ENCODE data around the gene DNPH1. TPM values are rescaled to one million over a fixed set of nuclear protein-coding genes. Genes with fewer than 3 reads are reported as not detected.

DNPH1 gene
- total and polyA plus RNA-seq, 9 of the 15 experiments (the other 6 are each of a cell fraction or from before 2014, with no cell fraction given): 7.3 to 300 (median 68.7) TPM

DNA sequence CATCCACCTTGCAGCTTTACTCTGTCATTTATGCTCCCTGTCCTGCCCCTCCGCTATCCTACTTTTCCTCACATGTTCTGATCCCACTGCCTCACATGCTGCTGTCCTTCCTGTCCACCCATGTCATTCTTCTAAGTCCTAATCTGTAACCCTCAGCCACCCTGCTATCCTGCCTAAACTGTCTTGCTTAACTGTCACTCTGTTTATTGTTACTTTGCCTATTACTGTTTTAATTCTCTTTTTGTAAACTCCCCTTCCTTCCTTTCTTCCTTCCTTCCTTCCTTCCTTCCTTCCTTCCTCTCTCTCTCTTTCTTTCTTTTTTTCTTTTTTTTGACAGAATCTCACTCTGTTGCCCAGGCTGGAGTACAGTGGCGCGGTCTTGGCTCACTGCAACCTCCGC is 45.8 kb downstream of the DNPH1 start (continued):
- TF ChIP-seq, protein P1, sequence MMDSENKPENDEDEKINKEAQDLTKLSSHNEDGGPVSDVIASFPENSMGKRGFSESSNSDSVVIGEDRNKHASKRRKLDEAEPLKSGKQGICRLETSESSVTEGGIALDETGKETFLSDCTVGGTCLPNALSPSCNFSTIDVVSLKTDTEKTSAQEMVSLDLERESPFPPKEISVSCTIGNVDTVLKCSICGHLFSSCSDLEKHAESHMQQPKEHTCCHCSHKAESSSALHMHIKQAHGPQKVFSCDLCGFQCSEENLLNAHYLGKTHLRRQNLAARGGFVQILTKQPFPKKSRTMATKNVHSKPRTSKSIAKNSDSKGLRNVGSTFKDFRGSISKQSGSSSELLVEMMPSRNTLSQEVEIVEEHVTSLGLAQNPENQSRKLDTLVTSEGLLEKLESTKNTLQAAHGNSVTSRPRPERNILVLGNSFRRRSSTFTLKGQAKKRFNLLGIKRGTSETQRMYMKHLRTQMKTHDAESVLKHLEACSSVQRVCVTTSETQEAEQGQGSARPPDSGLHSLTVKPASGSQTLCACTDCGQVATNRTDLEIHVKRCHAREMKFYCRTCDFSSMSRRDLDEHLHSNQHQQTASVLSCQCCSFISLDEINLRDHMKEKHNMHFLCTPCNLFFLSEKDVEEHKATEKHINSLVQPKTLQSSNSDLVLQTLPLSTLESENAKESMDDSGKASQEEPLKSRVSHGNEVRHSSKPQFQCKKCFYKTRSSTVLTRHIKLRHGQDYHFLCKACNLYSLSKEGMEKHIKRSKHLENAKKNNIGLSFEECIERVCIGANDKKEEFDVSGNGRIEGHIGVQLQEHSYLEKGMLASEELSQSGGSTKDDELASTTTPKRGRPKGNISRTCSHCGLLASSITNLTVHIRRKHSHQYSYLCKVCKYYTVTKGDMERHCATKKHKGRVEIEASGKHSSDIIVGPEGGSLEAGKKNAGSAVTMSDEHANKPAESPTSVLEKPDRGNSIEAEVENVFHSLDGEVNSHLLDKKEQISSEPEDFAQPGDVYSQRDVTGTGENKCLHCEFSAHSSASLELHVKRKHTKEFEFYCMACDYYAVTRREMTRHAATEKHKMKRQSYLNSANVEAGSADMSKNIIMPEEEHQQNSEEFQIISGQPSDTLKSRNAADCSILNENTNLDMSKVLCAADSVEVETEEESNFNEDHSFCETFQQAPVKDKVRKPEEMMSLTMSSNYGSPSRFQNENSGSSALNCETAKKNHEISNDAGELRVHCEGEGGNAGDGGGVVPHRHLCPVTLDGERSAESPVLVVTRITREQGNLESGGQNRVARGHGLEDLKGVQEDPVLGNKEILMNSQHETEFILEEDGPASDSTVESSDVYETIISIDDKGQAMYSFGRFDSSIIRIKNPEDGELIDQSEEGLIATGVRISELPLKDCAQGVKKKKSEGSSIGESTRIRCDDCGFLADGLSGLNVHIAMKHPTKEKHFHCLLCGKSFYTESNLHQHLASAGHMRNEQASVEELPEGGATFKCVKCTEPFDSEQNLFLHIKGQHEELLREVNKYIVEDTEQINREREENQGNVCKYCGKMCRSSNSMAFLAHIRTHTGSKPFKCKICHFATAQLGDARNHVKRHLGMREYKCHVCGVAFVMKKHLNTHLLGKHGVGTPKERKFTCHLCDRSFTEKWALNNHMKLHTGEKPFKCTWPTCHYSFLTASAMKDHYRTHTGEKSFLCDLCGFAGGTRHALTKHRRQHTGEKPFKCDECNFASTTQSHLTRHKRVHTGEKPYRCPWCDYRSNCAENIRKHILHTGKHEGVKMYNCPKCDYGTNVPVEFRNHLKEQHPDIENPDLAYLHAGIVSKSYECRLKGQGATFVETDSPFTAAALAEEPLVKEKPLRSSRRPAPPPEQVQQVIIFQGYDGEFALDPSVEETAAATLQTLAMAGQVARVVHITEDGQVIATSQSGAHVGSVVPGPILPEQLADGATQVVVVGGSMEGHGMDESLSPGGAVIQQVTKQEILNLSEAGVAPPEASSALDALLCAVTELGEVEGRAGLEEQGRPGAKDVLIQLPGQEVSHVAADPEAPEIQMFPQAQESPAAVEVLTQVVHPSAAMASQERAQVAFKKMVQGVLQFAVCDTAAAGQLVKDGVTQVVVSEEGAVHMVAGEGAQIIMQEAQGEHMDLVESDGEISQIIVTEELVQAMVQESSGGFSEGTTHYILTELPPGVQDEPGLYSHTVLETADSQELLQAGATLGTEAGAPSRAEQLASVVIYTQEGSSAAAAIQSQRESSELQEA (IDR thresholded peaks at IDR 0.05; ENCODE audit: low read depth): peak; percentile 60; the same call in 1 of the 2 replicates
- no peak for TF ChIP-seq ZC3H4 (CRISPR knock-in tag; IDR thresholded peaks at IDR 0.05; ENCODE audit: borderline replicate concordance)
- TF ChIP-seq RBM25 (IDR thresholded peaks at IDR 0.05; ENCODE audit: low read depth, low read length, severe bottlenecking): no peak
- peak; percentile 54 for TF ChIP-seq MEIS2 (IDR thresholded peaks at IDR 0.05; ENCODE audit: partially characterized antibody)
- TF ChIP-seq, protein P2, sequence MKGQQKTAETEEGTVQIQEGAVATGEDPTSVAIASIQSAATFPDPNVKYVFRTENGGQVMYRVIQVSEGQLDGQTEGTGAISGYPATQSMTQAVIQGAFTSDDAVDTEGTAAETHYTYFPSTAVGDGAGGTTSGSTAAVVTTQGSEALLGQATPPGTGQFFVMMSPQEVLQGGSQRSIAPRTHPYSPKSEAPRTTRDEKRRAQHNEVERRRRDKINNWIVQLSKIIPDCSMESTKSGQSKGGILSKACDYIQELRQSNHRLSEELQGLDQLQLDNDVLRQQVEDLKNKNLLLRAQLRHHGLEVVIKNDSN (CRISPR knock-in tag; IDR thresholded peaks at IDR 0.05): no peak
- TF ChIP-seq EZH2 (IDR thresholded peaks at IDR 0.05; ENCODE audit: borderline replicate concordance, low read depth, low read length): no peak
- TF ChIP-seq, protein P3, sequence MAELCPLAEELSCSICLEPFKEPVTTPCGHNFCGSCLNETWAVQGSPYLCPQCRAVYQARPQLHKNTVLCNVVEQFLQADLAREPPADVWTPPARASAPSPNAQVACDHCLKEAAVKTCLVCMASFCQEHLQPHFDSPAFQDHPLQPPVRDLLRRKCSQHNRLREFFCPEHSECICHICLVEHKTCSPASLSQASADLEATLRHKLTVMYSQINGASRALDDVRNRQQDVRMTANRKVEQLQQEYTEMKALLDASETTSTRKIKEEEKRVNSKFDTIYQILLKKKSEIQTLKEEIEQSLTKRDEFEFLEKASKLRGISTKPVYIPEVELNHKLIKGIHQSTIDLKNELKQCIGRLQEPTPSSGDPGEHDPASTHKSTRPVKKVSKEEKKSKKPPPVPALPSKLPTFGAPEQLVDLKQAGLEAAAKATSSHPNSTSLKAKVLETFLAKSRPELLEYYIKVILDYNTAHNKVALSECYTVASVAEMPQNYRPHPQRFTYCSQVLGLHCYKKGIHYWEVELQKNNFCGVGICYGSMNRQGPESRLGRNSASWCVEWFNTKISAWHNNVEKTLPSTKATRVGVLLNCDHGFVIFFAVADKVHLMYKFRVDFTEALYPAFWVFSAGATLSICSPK (IDR thresholded peaks at IDR 0.05; ENCODE audit: borderline replicate concordance): peak; percentile 86; the same call in 1 of the 2 replicates
- TF ChIP-seq, protein P4, sequence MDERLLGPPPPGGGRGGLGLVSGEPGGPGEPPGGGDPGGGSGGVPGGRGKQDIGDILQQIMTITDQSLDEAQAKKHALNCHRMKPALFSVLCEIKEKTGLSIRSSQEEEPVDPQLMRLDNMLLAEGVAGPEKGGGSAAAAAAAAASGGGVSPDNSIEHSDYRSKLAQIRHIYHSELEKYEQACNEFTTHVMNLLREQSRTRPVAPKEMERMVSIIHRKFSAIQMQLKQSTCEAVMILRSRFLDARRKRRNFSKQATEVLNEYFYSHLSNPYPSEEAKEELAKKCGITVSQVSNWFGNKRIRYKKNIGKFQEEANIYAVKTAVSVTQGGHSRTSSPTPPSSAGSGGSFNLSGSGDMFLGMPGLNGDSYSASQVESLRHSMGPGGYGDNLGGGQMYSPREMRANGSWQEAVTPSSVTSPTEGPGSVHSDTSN (CRISPR knock-in tag; IDR thresholded peaks at IDR 0.05; ENCODE audit: low read depth): no peak
- TF ChIP-seq, protein P4 (tag; conservative IDR thresholded peaks at IDR 0.05; ENCODE audit: low read depth): peak; percentile 21; the same call in 1 of the 2 replicates
- no peak for TF ChIP-seq XRCC3 (IDR thresholded peaks at IDR 0.05)
- no peak for TF ChIP-seq SREBF1 (IDR thresholded peaks at IDR 0.05; ENCODE audit: borderline replicate concordance, low read depth, low read length)
- TF ChIP-seq SMAD1 (IDR thresholded peaks at IDR 0.05; ENCODE audit: low read depth, low read length, partially characterized antibody): no peak
- TF ChIP-seq ZNF316 (IDR thresholded peaks at IDR 0.05): peak; percentile 17; the same call in 1 of the 2 replicates
- TF ChIP-seq, protein P5, sequence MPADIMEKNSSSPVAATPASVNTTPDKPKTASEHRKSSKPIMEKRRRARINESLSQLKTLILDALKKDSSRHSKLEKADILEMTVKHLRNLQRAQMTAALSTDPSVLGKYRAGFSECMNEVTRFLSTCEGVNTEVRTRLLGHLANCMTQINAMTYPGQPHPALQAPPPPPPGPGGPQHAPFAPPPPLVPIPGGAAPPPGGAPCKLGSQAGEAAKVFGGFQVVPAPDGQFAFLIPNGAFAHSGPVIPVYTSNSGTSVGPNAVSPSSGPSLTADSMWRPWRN (IDR thresholded peaks at IDR 0.05; ENCODE audit: low read depth): no peak
- TF ChIP-seq BDP1 (IDR thresholded peaks at IDR 0.05; ENCODE audit: insufficient read depth, insufficient read length): no peak
